ENCODE results near the gene CARD10.

DNA sequence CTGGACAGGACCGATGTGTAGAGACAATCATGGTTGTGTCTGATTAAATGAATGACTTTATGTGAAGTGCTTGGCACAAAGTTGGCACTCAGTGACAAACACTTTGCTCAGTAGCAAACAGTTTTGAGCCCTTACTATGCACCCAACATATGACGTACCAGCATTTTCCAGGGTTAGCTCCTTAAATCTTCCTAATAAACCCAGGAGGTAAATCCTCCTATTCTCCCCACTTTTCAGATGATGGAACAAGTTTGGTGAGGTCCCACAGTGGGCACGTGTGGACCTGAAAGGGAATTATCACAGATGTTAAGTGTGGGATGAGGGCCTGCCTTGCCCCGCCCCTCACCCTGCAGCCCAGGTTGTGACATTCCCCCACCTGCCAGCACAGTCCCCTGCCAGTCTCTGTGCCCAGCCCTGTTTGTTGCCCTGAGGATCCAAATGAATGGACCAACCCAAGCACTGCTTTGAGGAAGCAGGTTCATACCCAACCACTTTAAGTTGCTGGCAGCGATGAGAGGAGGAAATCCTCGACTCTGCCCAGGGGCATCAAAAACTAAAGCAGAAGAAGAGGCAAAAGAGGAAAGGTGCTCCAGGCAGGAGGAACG, 6.6 kb upstream of the CARD10 start:
- TF ChIP-seq, protein P1, sequence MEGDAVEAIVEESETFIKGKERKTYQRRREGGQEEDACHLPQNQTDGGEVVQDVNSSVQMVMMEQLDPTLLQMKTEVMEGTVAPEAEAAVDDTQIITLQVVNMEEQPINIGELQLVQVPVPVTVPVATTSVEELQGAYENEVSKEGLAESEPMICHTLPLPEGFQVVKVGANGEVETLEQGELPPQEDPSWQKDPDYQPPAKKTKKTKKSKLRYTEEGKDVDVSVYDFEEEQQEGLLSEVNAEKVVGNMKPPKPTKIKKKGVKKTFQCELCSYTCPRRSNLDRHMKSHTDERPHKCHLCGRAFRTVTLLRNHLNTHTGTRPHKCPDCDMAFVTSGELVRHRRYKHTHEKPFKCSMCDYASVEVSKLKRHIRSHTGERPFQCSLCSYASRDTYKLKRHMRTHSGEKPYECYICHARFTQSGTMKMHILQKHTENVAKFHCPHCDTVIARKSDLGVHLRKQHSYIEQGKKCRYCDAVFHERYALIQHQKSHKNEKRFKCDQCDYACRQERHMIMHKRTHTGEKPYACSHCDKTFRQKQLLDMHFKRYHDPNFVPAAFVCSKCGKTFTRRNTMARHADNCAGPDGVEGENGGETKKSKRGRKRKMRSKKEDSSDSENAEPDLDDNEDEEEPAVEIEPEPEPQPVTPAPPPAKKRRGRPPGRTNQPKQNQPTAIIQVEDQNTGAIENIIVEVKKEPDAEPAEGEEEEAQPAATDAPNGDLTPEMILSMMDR (conservative IDR thresholded peaks at IDR 0.05) = no peak
- no peak for TF ChIP-seq EZH2 (IDR thresholded peaks at IDR 0.05; ENCODE audit: low read depth)
